AG04450 (cell line): ENCODE results near the gene STX2. TPM values are rescaled to one million over a fixed set of nuclear protein-coding genes. Genes with fewer than 3 reads are reported as not detected.
A peak's percentile ranks its signal among the peaks of the same experiment; 100 is the strongest.

Source experiments
- CTCF ChIA-PET: fragments of 300-600, 350-600 bp; formaldehyde crosslinking; extraction: SDS; loops from one replicate; lab custom pipeline; 2022; ENCODE audit warnings: antibody characterized with exemption, inconsistent platforms; lab: Charles Lee
- POLR2A ChIA-PET: fragments of 350-600 bp; formaldehyde crosslinking; extraction: SDS; loops from one replicate; lab custom pipeline; 2021; ENCODE audit warnings: antibody characterized with exemption, inconsistent platforms; lab: Yijun Ruan, JAX
- DNase-seq: peaks from one replicate; pipeline ENCODE4 v3.0.0-alpha.2; 2011; ENCODE audit warnings: low read depth, low spot score
- H3K27ac ChIP-seq: one replicate; pipeline ENCODE4 v1.5.1; 2012; ENCODE audit warnings: low read depth, low read length, control low read depth
- H3K27me3 ChIP-seq: one replicate; pipeline ENCODE4 v1.6.0; 2012; ENCODE audit warnings: low read length; ENCODE audit not compliant: control insufficient read depth, insufficient read depth
- H3K4me3 ChIP-seq: 2 replicates; pipeline ENCODE4 v1.5.1; 2011; ENCODE audit warnings: mild to moderate bottlenecking, low read depth, low read length, control low read depth
- H3K9me3 ChIP-seq: 2 replicates; pipeline ENCODE4 v1.5.1; 2012; ENCODE audit warnings: low read length; ENCODE audit not compliant: control insufficient read depth, insufficient read depth
- polyA plus RNA-seq: library from polyadenylated mRNA; depleted of rRNA; stranded (reverse); fragments of >200 nt; gene quantifications from 2 replicates; pipeline ENCODE4 v1.2.3, GENCODE V29; 2011
- TF ChIP-seq, protein P1 (sequence below): IDR thresholded peaks from 2 replicates; pipeline ENCODE4 v1.5.1; 2011; ENCODE audit warnings: low read depth, low read length, control low read depth, inconsistent platforms

The STX2 gene
- polyA plus RNA-seq, 1 experiment: 42.8 TPM

DNA sequence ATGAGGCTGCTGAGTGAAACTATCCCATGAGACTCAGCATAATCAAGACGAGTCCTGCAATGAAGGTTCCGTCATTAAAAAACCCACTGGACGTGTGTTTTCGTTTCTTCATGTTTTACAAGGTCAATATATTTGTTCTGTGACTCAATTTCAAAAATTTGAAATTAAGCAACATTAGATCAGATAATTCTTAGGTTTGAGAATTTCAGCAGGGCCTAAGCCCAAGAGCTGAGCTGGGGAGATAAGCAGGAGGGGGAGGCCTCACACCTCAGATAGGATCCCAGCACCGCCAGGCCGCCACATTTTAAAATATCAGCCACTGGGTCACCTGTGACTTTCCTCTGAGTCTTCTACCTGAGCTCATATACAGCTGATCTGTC, 13.3 kb downstream of the STX2 start:
- TF ChIP-seq, protein P1, sequence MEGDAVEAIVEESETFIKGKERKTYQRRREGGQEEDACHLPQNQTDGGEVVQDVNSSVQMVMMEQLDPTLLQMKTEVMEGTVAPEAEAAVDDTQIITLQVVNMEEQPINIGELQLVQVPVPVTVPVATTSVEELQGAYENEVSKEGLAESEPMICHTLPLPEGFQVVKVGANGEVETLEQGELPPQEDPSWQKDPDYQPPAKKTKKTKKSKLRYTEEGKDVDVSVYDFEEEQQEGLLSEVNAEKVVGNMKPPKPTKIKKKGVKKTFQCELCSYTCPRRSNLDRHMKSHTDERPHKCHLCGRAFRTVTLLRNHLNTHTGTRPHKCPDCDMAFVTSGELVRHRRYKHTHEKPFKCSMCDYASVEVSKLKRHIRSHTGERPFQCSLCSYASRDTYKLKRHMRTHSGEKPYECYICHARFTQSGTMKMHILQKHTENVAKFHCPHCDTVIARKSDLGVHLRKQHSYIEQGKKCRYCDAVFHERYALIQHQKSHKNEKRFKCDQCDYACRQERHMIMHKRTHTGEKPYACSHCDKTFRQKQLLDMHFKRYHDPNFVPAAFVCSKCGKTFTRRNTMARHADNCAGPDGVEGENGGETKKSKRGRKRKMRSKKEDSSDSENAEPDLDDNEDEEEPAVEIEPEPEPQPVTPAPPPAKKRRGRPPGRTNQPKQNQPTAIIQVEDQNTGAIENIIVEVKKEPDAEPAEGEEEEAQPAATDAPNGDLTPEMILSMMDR: no peak
- ChIA-PET POLR2A (no interaction called here), CTCF (interaction anchor here (1.0 to 3.9 kb wide), 7 partner anchors 9 to 78 kb away, joined by 3 to 46 read pairs (median 6); partner anchors contain the start of gene STX2)
- no peak overlapping the region for H3K4me3 ChIP-seq
- H3K9me3 ChIP-seq: peaks cover 4% of the 10 kb centered on the region
- DNase-seq: no peak
- no peaks in the 10 kb centered on the region for H3K27me3 ChIP-seq
- peak overlapping the region; percentile 57 for H3K27ac ChIP-seq

DNA sequence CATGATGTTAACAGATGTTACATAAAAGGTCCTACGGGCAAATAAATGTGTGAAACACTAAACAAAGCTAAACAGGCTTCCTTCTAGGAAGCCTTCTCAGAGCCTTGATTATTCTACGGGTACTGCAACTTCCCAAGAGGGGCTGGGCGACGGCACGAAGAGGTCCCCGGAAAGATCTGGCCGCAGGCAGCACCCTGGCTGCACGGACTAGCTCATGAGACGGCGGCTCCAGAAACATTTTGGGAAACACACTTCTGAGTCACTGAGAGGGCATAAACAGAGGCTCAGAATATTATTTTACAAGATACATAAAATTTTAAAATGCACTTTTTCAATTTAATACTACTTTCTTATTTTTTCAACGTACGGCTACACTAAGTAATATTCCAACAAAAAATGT, 19.4 kb downstream of the STX2 start:
- TF ChIP-seq, protein P1: no peak
- Histone ChIP-seq H3K27ac (no peak overlapping the region), H3K4me3 (no peak overlapping the region), H3K27me3 (no peaks in the 10 kb centered on the region), H3K9me3 (no peaks in the 10 kb centered on the region)
- DNase-seq: no peak
- POLR2A ChIA-PET: no interaction called here
- CTCF ChIA-PET: interaction anchor here (0.6 to 2.6 kb wide), 11 partner anchors 11 to 1011 kb away, joined by 3 to 8 read pairs (median 3); partner anchors contain the start of gene STX2

DNA sequence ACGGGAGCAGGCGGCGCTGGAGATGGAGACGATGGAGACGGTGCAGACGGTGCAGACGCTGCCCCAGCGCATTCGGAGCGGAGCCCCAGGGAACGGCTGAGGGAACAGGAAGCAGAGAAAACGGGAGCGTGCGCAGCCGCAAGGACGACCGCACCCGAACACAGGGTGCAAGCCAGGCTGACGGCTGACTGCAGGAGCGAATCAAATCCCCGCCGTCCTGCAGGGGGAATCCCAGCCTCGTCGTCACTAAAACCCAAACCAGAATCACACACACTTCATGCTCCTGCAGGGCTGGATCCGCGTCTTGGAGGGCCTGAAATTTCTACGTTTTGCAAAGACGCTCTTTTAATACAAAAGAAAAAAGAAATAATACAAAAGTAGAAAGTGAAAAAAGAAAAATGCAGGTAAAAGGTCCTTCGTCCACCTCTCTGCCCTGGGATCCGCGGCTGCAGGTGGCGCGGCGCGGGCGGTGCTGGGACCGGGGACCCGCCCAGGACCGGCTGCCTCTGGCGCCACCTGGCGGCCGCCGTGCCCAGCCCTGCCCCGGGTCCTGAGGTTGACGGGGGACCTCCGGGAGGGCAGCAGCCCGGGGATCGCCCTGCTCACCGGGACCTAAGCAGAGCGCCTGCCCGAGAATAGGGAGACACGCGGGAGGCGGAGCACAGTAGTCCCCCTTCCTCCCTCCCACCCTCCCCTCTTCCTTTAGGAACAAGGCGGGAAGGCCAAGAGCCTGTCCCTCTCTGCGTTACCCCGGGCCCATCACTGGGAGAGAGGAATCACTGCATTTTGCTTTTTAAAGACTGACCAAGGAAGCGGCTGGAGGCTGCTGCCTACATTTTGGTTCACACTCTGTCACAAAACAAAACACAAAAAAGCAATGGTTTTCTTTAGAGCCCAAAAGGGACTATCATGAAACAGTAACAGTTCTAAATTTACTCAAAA, 20.1 kb downstream of the STX2 start:
- ChIA-PET CTCF (interaction anchor here (0.8 to 2.6 kb wide), 8 partner anchors 9 to 56 kb away, joined by 3 to 8 read pairs (median 6); partner anchors contain the start of gene STX2), POLR2A (no interaction called here)
- Histone ChIP-seq H3K4me3 (peak overlapping the region; percentile 3; the same call in 1 of the 2 replicates), H3K27ac (no peak overlapping the region), H3K9me3 (no peaks in the 10 kb centered on the region), H3K27me3 (no peaks in the 10 kb centered on the region)
- no peak for DNase-seq
- TF ChIP-seq, protein P1: peak; percentile 59

DNA sequence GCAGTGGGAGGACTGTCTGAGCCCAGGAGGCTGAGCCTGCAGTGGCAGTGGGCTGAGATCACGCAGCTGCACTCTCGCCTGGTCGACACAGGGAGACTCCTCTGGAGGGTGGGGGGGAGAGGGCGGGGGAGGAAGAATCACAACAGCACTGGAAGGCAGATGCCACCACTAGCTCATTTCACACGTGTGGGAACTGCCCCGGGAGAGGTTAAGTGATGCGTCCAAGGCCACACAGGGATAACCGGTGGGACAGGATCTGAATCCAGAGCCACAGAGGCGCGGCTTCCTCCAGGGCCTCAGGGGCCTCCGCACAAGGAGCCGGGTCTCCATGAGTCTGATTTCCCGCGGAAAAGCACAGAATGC, 20.8 kb downstream of the STX2 start:
- ChIA-PET CTCF (interaction anchor here (0.6 to 2.6 kb wide), 4 partner anchors 8 to 56 kb away, joined by 3 to 18 read pairs (median 6); no protein-coding TSS in a partner anchor), POLR2A (no interaction called here)
- TF ChIP-seq, protein P1: no peak
- H3K4me3 ChIP-seq: no peak overlapping the region
- no peaks in the 10 kb centered on the region for H3K27me3 ChIP-seq
- no peaks in the 10 kb centered on the region for H3K9me3 ChIP-seq
- H3K27ac ChIP-seq: no peak overlapping the region
- DNase-seq: no peak

DNA sequence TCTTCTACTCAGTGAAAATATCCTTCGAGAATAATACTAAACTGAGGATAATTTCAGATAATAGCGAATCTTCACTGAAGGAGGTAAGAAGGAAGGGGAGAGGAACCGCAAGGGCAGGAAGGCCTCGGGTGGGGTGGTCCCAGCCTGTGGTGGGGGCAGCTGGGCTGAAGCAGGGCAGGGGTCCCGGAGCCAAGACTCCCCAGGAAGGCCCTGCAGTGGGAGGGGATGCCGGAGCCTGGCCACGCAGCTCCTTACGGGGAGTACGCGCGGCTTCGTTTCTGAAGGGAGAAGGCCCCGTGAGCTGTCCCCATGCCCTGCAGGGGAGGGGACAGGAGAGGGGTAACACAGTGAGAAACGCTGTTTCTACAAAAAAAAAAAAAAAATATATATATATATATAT, 21.2 kb downstream of the STX2 start:
- DNase-seq: no peak
- POLR2A ChIA-PET: no interaction called here
- no peaks in the 10 kb centered on the region for H3K9me3 ChIP-seq

More for the DNA sequence above, 21.2 kb downstream of the STX2 start:
- H3K4me3 ChIP-seq: no peak overlapping the region
- CTCF ChIA-PET: interaction anchor here (0.6 to 2.6 kb wide), 5 partner anchors 8 to 332 kb away, joined by 3 to 18 read pairs (median 4); no protein-coding TSS in a partner anchor
- TF ChIP-seq, protein P1: no peak
- H3K27me3 ChIP-seq: no peaks in the 10 kb centered on the region
- H3K27ac ChIP-seq: no peak overlapping the region
